ENCODE data around the gene SARS1. TPM values are rescaled to one million over a fixed set of nuclear protein-coding genes. Genes with fewer than 3 reads are reported as not detected.
A peak's percentile ranks its signal among the peaks of the same experiment; 100 is the strongest.

SARS1 gene
- total and polyA plus RNA-seq, 2 of the 13 experiments (the other 11 are each of a cell fraction or from before 2014, with no cell fraction given) = 103 to 134 TPM

- TF ChIP-seq, protein P1, sequence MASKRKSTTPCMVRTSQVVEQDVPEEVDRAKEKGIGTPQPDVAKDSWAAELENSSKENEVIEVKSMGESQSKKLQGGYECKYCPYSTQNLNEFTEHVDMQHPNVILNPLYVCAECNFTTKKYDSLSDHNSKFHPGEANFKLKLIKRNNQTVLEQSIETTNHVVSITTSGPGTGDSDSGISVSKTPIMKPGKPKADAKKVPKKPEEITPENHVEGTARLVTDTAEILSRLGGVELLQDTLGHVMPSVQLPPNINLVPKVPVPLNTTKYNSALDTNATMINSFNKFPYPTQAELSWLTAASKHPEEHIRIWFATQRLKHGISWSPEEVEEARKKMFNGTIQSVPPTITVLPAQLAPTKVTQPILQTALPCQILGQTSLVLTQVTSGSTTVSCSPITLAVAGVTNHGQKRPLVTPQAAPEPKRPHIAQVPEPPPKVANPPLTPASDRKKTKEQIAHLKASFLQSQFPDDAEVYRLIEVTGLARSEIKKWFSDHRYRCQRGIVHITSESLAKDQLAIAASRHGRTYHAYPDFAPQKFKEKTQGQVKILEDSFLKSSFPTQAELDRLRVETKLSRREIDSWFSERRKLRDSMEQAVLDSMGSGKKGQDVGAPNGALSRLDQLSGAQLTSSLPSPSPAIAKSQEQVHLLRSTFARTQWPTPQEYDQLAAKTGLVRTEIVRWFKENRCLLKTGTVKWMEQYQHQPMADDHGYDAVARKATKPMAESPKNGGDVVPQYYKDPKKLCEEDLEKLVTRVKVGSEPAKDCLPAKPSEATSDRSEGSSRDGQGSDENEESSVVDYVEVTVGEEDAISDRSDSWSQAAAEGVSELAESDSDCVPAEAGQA (IDR thresholded peaks at IDR 0.05; ENCODE audit: low read depth) = no peak
- TF ChIP-seq, protein P1 (CRISPR knock-in tag; IDR thresholded peaks at IDR 0.05; ENCODE audit: borderline replicate concordance) = peak; percentile 57; the same call in 1 of the 2 replicates
- TF ChIP-seq SMAD1 (CRISPR knock-in tag; IDR thresholded peaks at IDR 0.05; ENCODE audit: borderline replicate concordance, low read depth) = no peak
- no peak for TF ChIP-seq CENPBD1 (CRISPR knock-in tag; IDR thresholded peaks at IDR 0.05; ENCODE audit: borderline replicate concordance, low read depth)
- TF ChIP-seq, protein P2, sequence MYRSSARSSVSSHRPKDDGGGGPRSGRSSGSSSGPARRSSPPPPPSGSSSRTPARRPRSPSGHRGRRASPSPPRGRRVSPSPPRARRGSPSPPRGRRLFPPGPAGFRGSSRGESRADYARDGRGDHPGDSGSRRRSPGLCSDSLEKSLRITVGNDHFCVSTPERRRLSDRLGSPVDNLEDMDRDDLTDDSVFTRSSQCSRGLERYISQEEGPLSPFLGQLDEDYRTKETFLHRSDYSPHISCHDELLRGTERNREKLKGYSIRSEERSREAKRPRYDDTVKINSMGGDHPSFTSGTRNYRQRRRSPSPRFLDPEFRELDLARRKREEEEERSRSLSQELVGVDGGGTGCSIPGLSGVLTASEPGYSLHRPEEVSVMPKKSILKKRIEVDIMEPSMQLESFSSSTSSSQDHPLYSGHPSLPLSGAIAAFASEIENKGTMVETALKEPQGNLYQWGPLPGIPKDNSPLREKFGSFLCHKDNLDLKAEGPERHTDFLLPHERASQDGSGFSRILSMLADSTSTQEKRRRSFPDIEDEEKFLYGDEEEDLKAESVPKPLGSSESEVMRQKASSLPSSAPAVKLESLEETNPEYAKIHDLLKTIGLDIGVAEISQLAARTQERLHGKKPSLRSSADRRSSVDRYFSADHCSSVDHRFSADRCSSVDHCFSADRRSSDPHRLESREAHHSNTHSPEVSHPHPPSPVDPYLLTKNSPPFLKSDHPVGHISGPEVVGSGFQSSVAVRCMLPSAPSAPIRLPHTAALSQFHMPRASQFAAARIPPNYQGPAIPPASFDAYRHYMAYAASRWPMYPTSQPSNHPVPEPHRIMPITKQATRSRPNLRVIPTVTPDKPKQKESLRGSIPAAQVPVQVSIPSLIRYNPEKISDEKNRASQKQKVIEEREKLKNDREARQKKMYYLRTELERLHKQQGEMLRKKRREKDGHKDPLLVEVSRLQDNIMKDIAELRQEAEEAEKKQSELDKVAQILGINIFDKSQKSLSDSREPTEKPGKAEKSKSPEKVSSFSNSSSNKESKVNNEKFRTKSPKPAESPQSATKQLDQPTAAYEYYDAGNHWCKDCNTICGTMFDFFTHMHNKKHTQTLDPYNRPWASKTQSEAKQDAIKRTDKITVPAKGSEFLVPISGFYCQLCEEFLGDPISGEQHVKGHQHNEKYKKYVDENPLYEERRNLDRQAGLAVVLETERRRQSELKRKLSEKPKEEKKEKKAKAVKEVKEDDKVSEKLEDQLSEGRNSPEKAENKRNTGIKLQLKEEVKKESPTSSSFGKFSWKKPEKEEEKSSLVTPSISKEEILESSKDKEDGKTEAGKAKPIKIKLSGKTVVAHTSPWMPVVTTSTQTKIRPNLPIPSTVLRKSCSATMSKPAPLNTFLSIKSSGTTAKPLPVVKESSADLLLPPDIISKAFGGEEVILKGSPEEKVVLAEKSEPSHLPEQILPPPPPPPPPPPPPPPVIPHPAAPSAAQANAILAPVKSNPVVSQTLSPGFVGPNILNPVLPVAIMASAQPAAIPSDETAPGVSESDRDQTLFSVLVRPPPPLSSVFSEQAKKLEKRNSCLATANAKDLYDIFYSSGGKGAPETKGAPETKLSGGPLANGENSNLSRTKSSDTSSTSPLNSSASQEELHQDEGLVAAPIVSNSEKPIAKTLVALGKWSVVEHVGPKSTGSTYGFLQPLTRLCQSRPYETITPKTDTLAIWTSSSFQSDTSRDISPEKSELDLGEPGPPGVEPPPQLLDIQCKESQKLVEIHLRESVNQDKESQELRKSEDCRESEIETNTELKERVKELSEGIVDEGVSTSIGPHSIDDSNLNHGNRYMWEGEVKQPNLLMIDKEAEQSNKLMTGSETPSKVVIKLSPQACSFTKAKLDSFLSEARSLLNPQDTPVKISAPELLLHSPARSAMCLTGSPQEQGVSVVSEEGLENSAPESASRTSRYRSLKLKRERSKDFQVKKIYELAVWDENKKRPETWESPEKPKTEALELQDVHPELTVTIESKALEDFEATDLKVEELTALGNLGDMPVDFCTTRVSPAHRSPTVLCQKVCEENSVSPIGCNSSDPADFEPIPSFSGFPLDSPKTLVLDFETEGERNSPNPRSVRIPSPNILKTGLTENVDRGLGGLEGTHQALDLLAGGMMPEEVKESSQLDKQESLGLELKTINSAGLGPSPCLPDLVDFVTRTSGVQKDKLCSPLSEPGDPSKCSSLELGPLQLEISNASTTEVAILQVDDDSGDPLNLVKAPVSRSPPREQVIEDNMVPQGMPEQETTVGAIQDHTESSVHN (CRISPR knock-in tag; IDR thresholded peaks at IDR 0.05) = 0 out of 2 replicates have a peak, but pooled peaks have one; percentile 7
- TF ChIP-seq SP5 (CRISPR knock-in tag; IDR thresholded peaks at IDR 0.05; ENCODE audit: borderline replicate concordance, low read depth) = no peak
- TF ChIP-seq TCF7 (IDR thresholded peaks at IDR 0.05; ENCODE audit: low read depth) = no peak
- 0 out of 2 replicates have a peak, but pooled peaks have one; percentile 38 for TF ChIP-seq FOXP4 (CRISPR knock-in tag; IDR thresholded peaks at IDR 0.05)
- TF ChIP-seq BCL3 (CRISPR knock-in tag; IDR thresholded peaks at IDR 0.05) = no peak
- TF ChIP-seq TSC22D2 (CRISPR knock-in tag; IDR thresholded peaks at IDR 0.05; ENCODE audit: borderline replicate concordance) = no peak
- TF ChIP-seq HHEX (CRISPR knock-in tag; IDR thresholded peaks at IDR 0.05) = no peak
Measured at GRCh38 chr1:109213345-109213823, 334 bp upstream of the SARS1 start (continued).

Measured in HepG2 (cell line).